Peyer's patch (tissue), 4 donors: Measurements from ENCODE around the gene MMP17. TPM values are rescaled to one million over a fixed set of nuclear protein-coding genes. Genes with fewer than 3 reads are reported as not detected.
"Not testable (repeated sequence)": the region's sequence is repeated elsewhere in the genome, so short reads cannot be mapped to it uniquely, and the experiment has no call there.

Experiments
- DNase-seq, 3 donors: peaks; one replicate each; pipeline ENCODE4 v3.0.0-alpha.2; 2017 to 2019
- H3K27ac ChIP-seq, 4 donors: fragments of 200-600 bp; sonication (generic); one replicate each; pipeline ENCODE4 v1.5.1; 2016 to 2019
- H3K27me3 ChIP-seq, 2 donors: fragments of 200-600 bp; sonication (generic); one replicate each; pipeline ENCODE4 v1.5.1; 2019
- H3K36me3 ChIP-seq, 3 donors: fragments of 200-600 bp; sonication (generic); one replicate each; pipeline ENCODE4 v1.5.1; 2016 to 2019
- H3K4me1 ChIP-seq, 4 donors: fragments of 200-600 bp; sonication (generic); one replicate each; pipeline ENCODE4 v1.5.1; 2016 to 2019
- H3K4me3 ChIP-seq, 4 donors: fragments of 200-600 bp; sonication (generic); 1 replicate in 3 of 4; 2 replicates in 1 of 4; pipeline ENCODE4 v1.5.1; 2016 to 2019; ENCODE audit warnings: mild to moderate bottlenecking in 1 of 4
- H3K9me3 ChIP-seq, 4 donors: fragments of 200-600 bp; sonication (generic); one replicate each; pipeline ENCODE4 v1.5.1; 2016 to 2019; ENCODE audit warnings: mild to moderate bottlenecking in 1 of 4
- POLR2A ChIP-seq, 2 donors: fragments of 450-650 bp; IDR thresholded peaks; one replicate each; pipeline ENCODE4 v1.5.1; 2017; ENCODE audit warnings: antibody characterized with exemption in 2 of 2, mild to moderate bottlenecking in 2 of 2, moderate library complexity in 2 of 2
- total RNA-seq, 4 donors: library from RNA; depleted of rRNA; stranded (reverse); fragments of >200 nt; gene quantifications; one replicate each; pipeline ENCODE4 v1.1.0, GENCODE V29; 2016
- TF ChIP-seq, protein P1 (sequence below), 6 experiments: fragments of 450-650 bp in 4 of 6; fragments of 200-600 bp in 2 of 6; sonication (generic) in 1 of 6; IDR thresholded peaks; one replicate each; pipeline ENCODE4 v1.5.1; 2017 to 2019; ENCODE audit warnings: antibody characterized with exemption in 6 of 6, mild to moderate bottlenecking in 3 of 6, moderate library complexity in 1 of 6

The MMP17 gene
- total RNA-seq, 4 donors from 2014 or later, result 4.0 to 32.2 (median 5.3) TPM; not detected in 1

DNA sequence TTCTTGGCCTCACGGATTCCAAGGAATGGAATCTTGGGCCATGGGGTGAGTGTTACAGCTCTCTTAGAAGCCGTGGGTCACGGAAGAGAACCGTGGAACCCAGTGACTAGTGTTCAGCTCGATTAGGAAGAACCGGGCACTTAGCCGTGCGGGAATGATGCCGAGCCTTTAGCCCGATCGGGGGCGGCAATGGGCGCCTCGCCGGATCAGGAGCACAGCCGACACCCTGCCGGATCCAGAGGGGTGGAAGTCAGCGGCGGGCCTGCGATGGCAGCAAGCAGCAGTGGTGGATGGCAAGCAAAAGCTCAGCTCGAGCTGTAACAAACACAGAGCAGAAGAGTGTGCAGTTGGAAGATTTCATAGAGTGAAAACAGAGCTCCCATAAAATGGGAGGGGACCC, 45.1 kb downstream of the MMP17 start:
- Histone ChIP-seq H3K4me1 (no peaks in the 10 kb centered on the region), H3K36me3 (no peaks in the 10 kb centered on the region), H3K4me3 (no peak overlapping the region), H3K27me3 (no peaks in the 10 kb centered on the region), H3K9me3 (no peaks in the 10 kb centered on the region), H3K27ac (no peak overlapping the region)
- no peak for TF ChIP-seq POLR2A (IDR thresholded peaks at IDR 0.05)
- no peak for DNase-seq

DNA sequence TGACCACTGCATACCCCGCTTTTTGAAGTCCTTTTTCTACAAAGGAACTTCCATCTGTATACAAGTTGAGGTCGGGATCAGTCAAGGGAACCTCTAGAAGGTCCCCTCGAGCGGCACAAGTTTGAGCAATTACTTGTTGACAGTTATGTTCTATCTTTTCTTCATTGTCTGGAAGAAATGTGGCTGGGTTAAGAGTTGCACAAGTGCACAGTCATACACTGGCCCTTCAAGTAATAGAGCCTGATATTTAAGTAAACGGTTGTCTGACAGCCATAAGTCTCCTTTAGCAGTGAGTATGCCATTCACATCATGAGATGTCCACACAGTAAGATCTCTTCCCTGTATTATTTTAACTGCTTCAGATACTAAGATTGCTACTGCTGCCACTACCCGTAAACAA, 46.8 kb downstream of the MMP17 start:
- H3K9me3 ChIP-seq, H3K27ac ChIP-seq, DNase-seq, H3K27me3 ChIP-seq, H3K4me1 ChIP-seq, H3K4me3 ChIP-seq, H3K36me3 ChIP-seq: not testable (repeated sequence)

DNA sequence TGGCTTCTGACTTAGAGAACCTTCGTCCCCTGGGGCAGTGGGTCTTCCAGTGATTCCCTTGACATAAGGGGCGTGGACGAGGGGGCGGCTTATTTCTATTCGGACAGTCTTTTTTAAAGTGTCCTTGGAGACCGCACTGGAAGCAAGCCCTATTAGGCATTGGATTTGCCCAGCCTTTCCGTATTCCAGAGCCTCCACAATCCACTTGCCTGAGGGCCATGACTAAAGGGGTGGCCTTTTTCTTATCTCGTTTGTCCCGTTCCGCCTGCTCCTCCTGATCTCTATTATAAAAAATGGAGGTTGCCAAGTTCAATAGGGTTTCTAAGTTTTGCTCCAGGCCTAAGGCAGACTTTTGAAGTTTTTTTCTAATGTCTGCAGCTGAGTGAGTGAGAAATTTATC, 49.0 kb downstream of the MMP17 start:
- H3K4me1 ChIP-seq, H3K9me3 ChIP-seq, H3K36me3 ChIP-seq, DNase-seq, H3K27me3 ChIP-seq, H3K27ac ChIP-seq, H3K4me3 ChIP-seq: not testable (repeated sequence)

DNA sequence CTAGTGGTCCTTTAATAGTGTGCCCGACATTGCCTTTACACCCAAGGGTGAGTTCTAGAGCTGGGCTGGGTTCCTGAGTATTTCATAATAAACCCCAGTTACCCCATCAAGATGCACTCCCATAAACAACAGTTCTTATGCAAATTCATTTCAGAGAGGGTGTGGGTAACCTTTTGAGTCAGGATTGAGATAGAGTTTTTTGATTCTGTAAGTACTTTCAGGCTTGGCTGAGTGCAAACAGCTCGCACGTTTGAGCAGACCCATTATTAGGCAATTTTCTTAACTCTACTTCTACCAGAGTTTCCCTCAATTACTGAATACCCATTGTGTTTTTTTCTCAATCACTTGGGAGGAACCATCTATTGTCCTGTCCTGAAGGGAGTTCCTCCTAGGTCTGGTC, 50.2 kb downstream of the MMP17 start:
- not testable (repeated sequence) for H3K27me3 ChIP-seq, H3K36me3 ChIP-seq, DNase-seq, H3K9me3 ChIP-seq, H3K4me1 ChIP-seq, H3K4me3 ChIP-seq, H3K27ac ChIP-seq

DNA sequence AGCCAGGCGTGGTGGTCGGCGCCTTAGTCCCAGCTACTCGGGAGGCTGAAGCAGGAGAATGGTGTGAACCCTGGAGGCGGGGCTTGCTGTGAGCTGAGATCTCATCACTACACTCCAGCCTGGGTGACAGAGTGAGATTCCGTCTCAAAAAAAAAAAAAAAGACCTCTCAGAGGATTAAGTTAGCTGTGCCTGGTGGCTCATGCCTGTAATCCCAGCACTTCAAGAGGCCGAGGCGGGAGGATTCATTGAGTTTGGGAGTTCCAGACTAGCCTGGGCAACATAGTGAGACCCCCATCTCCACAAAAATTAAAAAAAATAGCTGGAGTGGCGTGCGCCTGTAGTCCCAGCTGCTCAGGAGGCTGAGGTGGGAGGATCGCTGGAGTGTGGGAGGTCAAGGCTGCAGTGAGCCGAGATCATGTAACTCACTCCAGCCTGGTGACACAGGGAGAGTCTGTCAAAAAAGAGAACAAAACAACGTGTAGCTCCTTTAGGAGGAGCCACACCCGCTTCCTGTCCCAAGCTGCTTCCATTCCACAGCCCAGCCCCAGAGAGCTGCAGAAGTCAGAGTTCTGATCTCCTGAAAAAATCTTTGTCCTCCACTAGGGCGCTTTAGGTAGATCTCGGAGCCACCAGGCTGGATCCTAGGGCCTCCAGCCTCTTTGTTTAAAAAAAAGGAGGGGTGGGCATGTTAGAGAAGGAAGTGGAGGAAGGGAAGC, 54.8 kb downstream of the MMP17 start:
- TF ChIP-seq, protein P1, sequence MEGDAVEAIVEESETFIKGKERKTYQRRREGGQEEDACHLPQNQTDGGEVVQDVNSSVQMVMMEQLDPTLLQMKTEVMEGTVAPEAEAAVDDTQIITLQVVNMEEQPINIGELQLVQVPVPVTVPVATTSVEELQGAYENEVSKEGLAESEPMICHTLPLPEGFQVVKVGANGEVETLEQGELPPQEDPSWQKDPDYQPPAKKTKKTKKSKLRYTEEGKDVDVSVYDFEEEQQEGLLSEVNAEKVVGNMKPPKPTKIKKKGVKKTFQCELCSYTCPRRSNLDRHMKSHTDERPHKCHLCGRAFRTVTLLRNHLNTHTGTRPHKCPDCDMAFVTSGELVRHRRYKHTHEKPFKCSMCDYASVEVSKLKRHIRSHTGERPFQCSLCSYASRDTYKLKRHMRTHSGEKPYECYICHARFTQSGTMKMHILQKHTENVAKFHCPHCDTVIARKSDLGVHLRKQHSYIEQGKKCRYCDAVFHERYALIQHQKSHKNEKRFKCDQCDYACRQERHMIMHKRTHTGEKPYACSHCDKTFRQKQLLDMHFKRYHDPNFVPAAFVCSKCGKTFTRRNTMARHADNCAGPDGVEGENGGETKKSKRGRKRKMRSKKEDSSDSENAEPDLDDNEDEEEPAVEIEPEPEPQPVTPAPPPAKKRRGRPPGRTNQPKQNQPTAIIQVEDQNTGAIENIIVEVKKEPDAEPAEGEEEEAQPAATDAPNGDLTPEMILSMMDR (IDR thresholded peaks at IDR 0.05), result no peak
- TF ChIP-seq POLR2A (IDR thresholded peaks at IDR 0.05), result no peak

DNA sequence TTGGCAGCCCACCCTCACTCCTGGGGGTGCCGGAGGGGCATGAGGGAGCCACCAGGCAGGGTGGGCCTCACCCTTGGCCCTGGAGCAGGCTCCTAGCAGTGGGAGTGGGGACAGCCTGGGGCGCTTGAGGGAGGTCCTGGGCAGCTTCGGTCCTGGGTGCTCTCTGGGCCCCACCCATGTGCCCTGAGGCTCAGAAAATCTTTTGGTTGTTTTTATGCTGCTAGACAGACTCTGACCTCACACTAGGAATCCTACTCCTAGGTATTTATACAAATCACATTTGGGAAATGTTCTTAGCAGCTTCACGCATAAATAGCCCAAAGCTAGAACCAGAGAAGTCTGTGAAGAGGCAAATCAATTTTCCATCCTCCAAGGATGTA, 55.3 kb downstream of the MMP17 start:
- H3K4me1 ChIP-seq, result no peaks in the 10 kb centered on the region
- no peaks in the 10 kb centered on the region for H3K27me3 ChIP-seq
- no peak overlapping the region for H3K27ac ChIP-seq
- H3K9me3 ChIP-seq, result peaks cover 0 to 4% (median 0%) of the 10 kb centered on the region in 4 donors
- H3K4me3 ChIP-seq, result no peak overlapping the region
- H3K36me3 ChIP-seq, result no peaks in the 10 kb centered on the region
- DNase-seq, result no peak
- TF ChIP-seq POLR2A (IDR thresholded peaks at IDR 0.05), result no peak
- TF ChIP-seq, protein P1 (IDR thresholded peaks at IDR 0.05), result no peak

More for the DNA sequence above, 54.8 kb downstream of the MMP17 start:
- Histone ChIP-seq H3K9me3 (peaks cover 0 to 4% (median 0%) of the 10 kb centered on the region in 4 donors), H3K4me3 (no peak overlapping the region), H3K4me1 (no peaks in the 10 kb centered on the region), H3K36me3 (no peaks in the 10 kb centered on the region), H3K27me3 (no peaks in the 10 kb centered on the region), H3K27ac (no peak overlapping the region)
- no peak for DNase-seq

DNA sequence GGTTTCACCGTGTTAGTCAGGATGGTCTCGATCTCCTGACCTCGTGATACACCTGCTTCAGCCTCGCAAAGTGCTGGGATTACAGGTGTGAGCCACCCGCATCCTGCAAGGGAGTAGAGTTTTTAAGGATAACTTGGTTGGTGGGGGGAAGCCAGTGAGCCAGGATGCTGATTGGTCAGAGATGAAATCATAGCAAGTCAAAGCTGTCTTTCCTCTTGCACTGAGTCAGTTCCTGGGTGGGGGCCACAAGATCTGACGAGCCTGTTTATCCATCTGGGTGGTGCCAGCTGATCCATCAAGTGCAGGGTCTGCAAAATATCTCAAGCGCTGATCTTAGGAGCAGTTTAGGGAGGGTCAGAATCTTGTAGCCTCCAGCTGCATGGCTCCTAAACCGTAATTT, 56.9 kb downstream of the MMP17 start:
- H3K4me3 ChIP-seq, DNase-seq, H3K4me1 ChIP-seq, H3K36me3 ChIP-seq, H3K27ac ChIP-seq, H3K27me3 ChIP-seq, H3K9me3 ChIP-seq: not testable (repeated sequence)

DNA sequence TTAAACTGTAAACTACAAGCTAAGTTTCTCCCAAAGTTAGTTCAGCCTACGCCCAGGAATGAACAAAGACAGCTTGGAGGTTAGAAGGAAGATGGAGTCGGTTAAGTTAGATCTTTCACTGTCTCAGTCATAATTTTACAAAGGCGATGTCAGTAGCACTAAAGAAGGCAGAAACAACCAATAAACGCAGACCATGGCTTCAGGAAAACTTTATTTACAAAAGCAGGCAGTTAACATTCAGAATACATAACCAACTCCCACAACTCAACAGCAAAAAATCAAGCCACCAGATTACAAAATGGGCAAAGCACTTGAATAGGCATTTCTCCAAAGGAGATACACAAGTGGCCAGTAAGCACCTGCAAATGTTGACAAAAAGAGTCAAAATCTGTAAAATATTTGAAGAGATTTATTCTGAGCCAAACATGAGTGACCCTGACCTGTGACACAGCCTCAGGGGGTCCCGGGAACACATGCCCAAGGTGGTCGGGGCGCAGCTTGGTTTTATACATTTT, 57.4 kb downstream of the MMP17 start:
- no peak for DNase-seq
- no peak overlapping the region for H3K27ac ChIP-seq
- H3K27me3 ChIP-seq, result no peaks in the 10 kb centered on the region
- no peak overlapping the region for H3K4me3 ChIP-seq
- H3K36me3 ChIP-seq, result no peaks in the 10 kb centered on the region
- peaks cover 0 to 4% (median 0%) of the 10 kb centered on the region in 4 donors for H3K9me3 ChIP-seq
- no peak for TF ChIP-seq POLR2A (IDR thresholded peaks at IDR 0.05)
- TF ChIP-seq, protein P1 (IDR thresholded peaks at IDR 0.05), result no peak
- H3K4me1 ChIP-seq, result no peaks in the 10 kb centered on the region

DNA sequence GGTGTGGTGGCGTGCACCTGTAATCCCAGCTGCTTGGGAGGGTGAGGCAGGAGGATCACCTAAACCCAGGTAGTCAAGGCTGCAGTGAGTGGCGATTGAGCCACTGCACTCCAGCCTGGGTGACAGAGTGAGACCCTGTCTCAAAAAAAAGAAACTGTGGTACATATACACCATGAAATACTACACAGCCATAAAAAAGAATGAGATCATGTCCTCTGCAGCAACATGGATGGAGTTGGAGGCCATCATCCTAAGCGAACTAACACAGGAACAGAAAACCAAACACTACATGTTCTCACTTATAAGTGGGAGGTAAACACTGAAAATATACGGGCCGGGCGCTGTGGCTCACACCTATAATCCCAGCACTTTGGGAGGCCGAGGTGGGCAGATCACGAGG, 63.5 kb downstream of the MMP17 start:
- DNase-seq, H3K27me3 ChIP-seq, H3K4me3 ChIP-seq, H3K9me3 ChIP-seq, H3K27ac ChIP-seq, H3K36me3 ChIP-seq: not testable (repeated sequence)
- peaks cover 0 to 12% (median 7%) of the 10 kb centered on the region in 4 donors for H3K4me1 ChIP-seq
